OCI-LY3 (cell line): ENCODE data around the gene FAM174A.

Source experiments
- EZH2phosphoT487 ChIP-seq: fragments of 200-600 bp; shearing (Covaris generic); IDR thresholded peaks from 2 replicates; pipeline ENCODE4 v1.6.1; 2018; ENCODE audit warnings: antibody characterized with exemption, mixed run types, low read depth
- TF ChIP-seq, protein P1 (sequence below): fragments of 200-600, 300-600 bp; sonication (generic); IDR thresholded peaks from 2 replicates; pipeline ENCODE4 v1.5.1; 2014; ENCODE audit warnings: antibody characterized with exemption, low read length, low read depth

DNA sequence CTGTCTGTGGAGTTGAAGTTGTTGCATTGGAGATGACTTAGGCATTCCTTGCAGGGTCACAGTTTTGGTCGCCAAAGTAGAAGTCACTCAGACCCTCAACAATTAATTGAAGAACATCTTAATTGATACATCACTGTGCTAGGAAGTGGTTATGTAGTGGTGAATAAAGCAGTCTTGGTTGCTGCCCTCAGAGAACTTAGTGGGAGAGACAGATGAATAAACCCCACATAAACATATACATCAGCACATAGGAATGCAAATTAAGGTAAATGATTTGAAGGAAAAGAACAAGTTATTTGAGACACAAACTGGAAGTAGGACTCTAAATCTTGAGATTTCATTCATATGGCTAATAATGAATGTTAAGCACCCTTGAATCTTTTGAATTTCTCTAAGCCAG, 25.7 kb downstream of the FAM174A start:
- TF ChIP-seq, protein P1, sequence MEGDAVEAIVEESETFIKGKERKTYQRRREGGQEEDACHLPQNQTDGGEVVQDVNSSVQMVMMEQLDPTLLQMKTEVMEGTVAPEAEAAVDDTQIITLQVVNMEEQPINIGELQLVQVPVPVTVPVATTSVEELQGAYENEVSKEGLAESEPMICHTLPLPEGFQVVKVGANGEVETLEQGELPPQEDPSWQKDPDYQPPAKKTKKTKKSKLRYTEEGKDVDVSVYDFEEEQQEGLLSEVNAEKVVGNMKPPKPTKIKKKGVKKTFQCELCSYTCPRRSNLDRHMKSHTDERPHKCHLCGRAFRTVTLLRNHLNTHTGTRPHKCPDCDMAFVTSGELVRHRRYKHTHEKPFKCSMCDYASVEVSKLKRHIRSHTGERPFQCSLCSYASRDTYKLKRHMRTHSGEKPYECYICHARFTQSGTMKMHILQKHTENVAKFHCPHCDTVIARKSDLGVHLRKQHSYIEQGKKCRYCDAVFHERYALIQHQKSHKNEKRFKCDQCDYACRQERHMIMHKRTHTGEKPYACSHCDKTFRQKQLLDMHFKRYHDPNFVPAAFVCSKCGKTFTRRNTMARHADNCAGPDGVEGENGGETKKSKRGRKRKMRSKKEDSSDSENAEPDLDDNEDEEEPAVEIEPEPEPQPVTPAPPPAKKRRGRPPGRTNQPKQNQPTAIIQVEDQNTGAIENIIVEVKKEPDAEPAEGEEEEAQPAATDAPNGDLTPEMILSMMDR, result no peak
- TF ChIP-seq EZH2phosphoT487, result no peak
